Measurements from ENCODE around the gene RAP1GAP2.

DNA sequence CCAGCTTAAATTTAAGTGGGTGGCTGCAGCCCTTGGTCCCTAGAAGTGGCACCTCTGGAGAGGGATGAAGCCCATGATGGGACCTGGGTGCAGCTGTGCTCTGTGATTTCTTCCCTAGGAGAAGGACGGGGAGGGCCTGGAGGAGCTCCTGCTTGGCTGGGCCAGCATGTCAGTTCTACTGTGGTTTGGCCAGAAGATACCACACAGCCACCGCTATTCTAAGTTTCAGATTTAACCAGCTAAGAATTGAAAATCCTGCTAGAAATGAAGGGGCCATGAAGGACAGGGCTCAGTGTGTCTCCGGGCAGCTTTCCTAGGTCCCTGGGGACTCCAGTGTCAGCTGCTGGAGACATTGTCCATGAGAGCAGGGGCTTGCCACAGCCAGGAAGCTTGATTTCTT is 9.7 kb downstream of the RAP1GAP2 start:
- TF ChIP-seq ELF4 (IDR thresholded peaks at IDR 0.05) = no peak
- no peak for TF ChIP-seq BHLHE40 (IDR thresholded peaks at IDR 0.05; ENCODE audit: borderline replicate concordance)
- TF ChIP-seq, protein P1, sequence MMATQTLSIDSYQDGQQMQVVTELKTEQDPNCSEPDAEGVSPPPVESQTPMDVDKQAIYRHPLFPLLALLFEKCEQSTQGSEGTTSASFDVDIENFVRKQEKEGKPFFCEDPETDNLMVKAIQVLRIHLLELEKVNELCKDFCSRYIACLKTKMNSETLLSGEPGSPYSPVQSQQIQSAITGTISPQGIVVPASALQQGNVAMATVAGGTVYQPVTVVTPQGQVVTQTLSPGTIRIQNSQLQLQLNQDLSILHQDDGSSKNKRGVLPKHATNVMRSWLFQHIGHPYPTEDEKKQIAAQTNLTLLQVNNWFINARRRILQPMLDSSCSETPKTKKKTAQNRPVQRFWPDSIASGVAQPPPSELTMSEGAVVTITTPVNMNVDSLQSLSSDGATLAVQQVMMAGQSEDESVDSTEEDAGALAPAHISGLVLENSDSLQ (IDR thresholded peaks at IDR 0.05) = no peak
- no peak for TF ChIP-seq ARNT (IDR thresholded peaks at IDR 0.05)
- TF ChIP-seq SP1 (IDR thresholded peaks at IDR 0.05) = no peak
- no peak for TF ChIP-seq L3MBTL2 (conservative IDR thresholded peaks at IDR 0.05)
- TF ChIP-seq FOXM1 (IDR thresholded peaks at IDR 0.05; ENCODE audit: borderline replicate concordance) = no peak
- TF ChIP-seq TARDBP (IDR thresholded peaks at IDR 0.05) = no peak
- TF ChIP-seq FOXA1 (IDR thresholded peaks at IDR 0.05) = no peak
- no peak for TF ChIP-seq SUZ12 (IDR thresholded peaks at IDR 0.05)
- no peak for TF ChIP-seq NFRKB (IDR thresholded peaks at IDR 0.05)
- TF ChIP-seq CTBP1 (IDR thresholded peaks at IDR 0.05; ENCODE audit: borderline replicate concordance) = no peak

All from HEK293T (cell line).